Stimulated activated naive B cell treated with anti-CD40 and anti-IgM and Interleukin-4, amounts not matched to agents 10 μg/mL and 1 μg/mL and 100 μg/mL, for 72 hours (primary cell): ENCODE results near the gene DCAF10.
"Not testable (repeated sequence)": the region's sequence is repeated elsewhere in the genome, so short reads cannot be mapped to it uniquely, and the experiment has no call there.

ENCODE experiments used
- ATAC-seq, 2 donors: fragments of 150-1000 bp; cut with Tn5 transposase; replicated peaks; 2 replicates each; pipeline ENCODE4 v1.10.0; 2021; ENCODE audit warnings: moderate library complexity in 1 of 2
- DNase-seq: peaks from one replicate; pipeline ENCODE4 v3.0.0; 2021
- H3K27ac Mint-ChIP-seq: one replicate; pipeline ENCODE4 v1.8.0; 2022; ENCODE audit warnings: mild to moderate bottlenecking, mixed read lengths
- H3K27me3 Mint-ChIP-seq, 2 donors: one replicate each; pipeline ENCODE4 v1.8.0; 2022; ENCODE audit warnings: mixed read lengths in 2 of 2
- H3K36me3 Mint-ChIP-seq, 2 donors: one replicate each; pipeline ENCODE4 v1.8.0; 2022; ENCODE audit warnings: mixed read lengths in 2 of 2, mild to moderate bottlenecking in 1 of 2
- H3K4me1 Mint-ChIP-seq, 2 donors: one replicate each; pipeline ENCODE4 v1.8.0; 2022; ENCODE audit warnings: mixed read lengths in 2 of 2, mild to moderate bottlenecking in 1 of 2
- H3K4me3 Mint-ChIP-seq, 2 donors: one replicate each; pipeline ENCODE4 v1.8.0; 2022; ENCODE audit warnings: mild to moderate bottlenecking in 2 of 2, mixed read lengths in 2 of 2, moderate library complexity in 1 of 2
- H3K9me3 Mint-ChIP-seq, 2 donors: one replicate each; pipeline ENCODE4 v1.8.0; 2022; ENCODE audit warnings: mixed read lengths in 2 of 2, mild to moderate bottlenecking in 1 of 2

Gene DCAF10

GRCh38 chr9:37800631-37801286 is at the start of gene DCAF10:
DCAF10 (plus strand) TSS chr9:37800797; CDS start chr9:37800867, 70 bp downstream.
- DNase-seq (peak; percentile 91), ATAC-seq (peak; percentile 89 to 91)
- Mint-ChIP-seq H3K4me3 (peak within 1 kb of the TSS; percentile 91 to 94), H3K27me3 (no peaks in the 10 kb centered on the region), H3K9me3 (no peaks in the 10 kb centered on the region), H3K4me1 (peaks cover 16 to 27% of the 10 kb centered on the region in 2 donors), H3K27ac (peak within 1 kb of the TSS; percentile 95), H3K36me3 (peaks cover 3 to 25% of the 10 kb centered on the region in 2 donors)

GRCh38 chr9:37751186-37751585 is 49.4 kb upstream of the DCAF10 start:
- no peak for ATAC-seq
- no peak for DNase-seq
- no peaks in the 10 kb centered on the region for H3K9me3 Mint-ChIP-seq
- peaks cover 0 to 4% of the 10 kb centered on the region in 2 donors for H3K27me3 Mint-ChIP-seq
- H3K4me3 Mint-ChIP-seq: peak overlapping the region in 1 of 2 donors; percentile 17
- peaks cover 9 to 25% of the 10 kb centered on the region in 2 donors for H3K4me1 Mint-ChIP-seq
- H3K36me3 Mint-ChIP-seq: no peaks in the 10 kb centered on the region
- no peak overlapping the region for H3K27ac Mint-ChIP-seq

- not testable (repeated sequence) for H3K27ac Mint-ChIP-seq, ATAC-seq, H3K9me3 Mint-ChIP-seq, DNase-seq, H3K4me3 Mint-ChIP-seq, H3K36me3 Mint-ChIP-seq, H3K27me3 Mint-ChIP-seq
- H3K4me1 Mint-ChIP-seq: peaks cover 9 to 25% of the 10 kb centered on the region in 2 donors
Measured at GRCh38 chr9:37751704-37752103, 48.9 kb upstream of the DCAF10 start.

- H3K9me3 Mint-ChIP-seq, H3K36me3 Mint-ChIP-seq, H3K4me3 Mint-ChIP-seq, DNase-seq, H3K27me3 Mint-ChIP-seq, H3K27ac Mint-ChIP-seq, ATAC-seq: not testable (repeated sequence)
- peaks cover 9 to 25% of the 10 kb centered on the region in 2 donors for H3K4me1 Mint-ChIP-seq
Measured at GRCh38 chr9:37752112-37752511, 48.5 kb upstream of the DCAF10 start.

- Mint-ChIP-seq H3K27me3 (peaks cover 0 to 4% of the 10 kb centered on the region in 2 donors), H3K4me3 (peak overlapping the region; percentile 86 to 89), H3K9me3 (no peaks in the 10 kb centered on the region), H3K36me3 (no peaks in the 10 kb centered on the region), H3K27ac (peak overlapping the region; percentile 95), H3K4me1 (peaks cover 9 to 25% of the 10 kb centered on the region in 2 donors)
- no peak for DNase-seq
- ATAC-seq: no peak
Measured at GRCh38 chr9:37752642-37753488, 47.7 kb upstream of the DCAF10 start.

GRCh38 chr9:37753489-37754190 is 47.0 kb upstream of the DCAF10 start, which contains the start of gene TRMT10B:
TRMT10B (plus strand) TSS chr9:37753805; CDS start chr9:37761932, 8,127 bp downstream.
- ATAC-seq (peak; percentile 93), DNase-seq (peak; percentile 66)
- peak within 1 kb of the TSS; percentile 86 to 89 for H3K4me3 Mint-ChIP-seq
- H3K27me3 Mint-ChIP-seq: peaks cover 0 to 4% of the 10 kb centered on the region in 2 donors
- peaks cover 9 to 25% of the 10 kb centered on the region in 2 donors for H3K4me1 Mint-ChIP-seq
- no peaks in the 10 kb centered on the region for H3K9me3 Mint-ChIP-seq
- peak within 1 kb of the TSS; percentile 95 for H3K27ac Mint-ChIP-seq
- H3K36me3 Mint-ChIP-seq: peaks cover under 1 to 1% of the 10 kb centered on the region in 2 donors

- H3K36me3 Mint-ChIP-seq: peaks cover 7 to 19% of the 10 kb centered on the region in 2 donors
- DNase-seq (no peak), ATAC-seq (no peak)
- peaks cover 12 to 21% of the 10 kb centered on the region in 2 donors for H3K4me1 Mint-ChIP-seq
- no peaks in the 10 kb centered on the region for H3K27me3 Mint-ChIP-seq
- no peak overlapping the region for H3K27ac Mint-ChIP-seq
- H3K4me3 Mint-ChIP-seq: no peak overlapping the region
- no peaks in the 10 kb centered on the region for H3K9me3 Mint-ChIP-seq
Measured at GRCh38 chr9:37758747-37759146, 41.9 kb upstream of the DCAF10 start.

- H3K4me3 Mint-ChIP-seq: no peak overlapping the region
- H3K27me3 Mint-ChIP-seq: no peaks in the 10 kb centered on the region
- peaks cover 0 to 2% of the 10 kb centered on the region in 2 donors for H3K9me3 Mint-ChIP-seq
- H3K36me3 Mint-ChIP-seq: peaks cover 20 to 32% of the 10 kb centered on the region in 2 donors
- peaks cover 2 to 6% of the 10 kb centered on the region in 2 donors for H3K4me1 Mint-ChIP-seq
- H3K27ac Mint-ChIP-seq: no peak overlapping the region
- DNase-seq (no peak), ATAC-seq (no peak)
Measured at GRCh38 chr9:37760416-37761161, 40.0 kb upstream of the DCAF10 start.

GRCh38 chr9:37761511-37761910 is 39.1 kb upstream of the DCAF10 start:
- Mint-ChIP-seq H3K4me3 (no peak overlapping the region), H3K36me3 (peaks cover 22 to 38% of the 10 kb centered on the region in 2 donors), H3K27me3 (no peaks in the 10 kb centered on the region), H3K9me3 (peaks cover 0 to 4% of the 10 kb centered on the region in 2 donors), H3K4me1 (peaks cover 0 to 2% of the 10 kb centered on the region in 2 donors), H3K27ac (no peak overlapping the region)
- DNase-seq: no peak
- ATAC-seq: no peak

GRCh38 chr9:37765263-37765662 is 35.3 kb upstream of the DCAF10 start:
- peaks cover 29 to 58% of the 10 kb centered on the region in 2 donors for H3K36me3 Mint-ChIP-seq
- H3K4me1 Mint-ChIP-seq, H3K27ac Mint-ChIP-seq, H3K4me3 Mint-ChIP-seq, H3K27me3 Mint-ChIP-seq, DNase-seq, ATAC-seq, H3K9me3 Mint-ChIP-seq: not testable (repeated sequence)

GRCh38 chr9:37769306-37769705 is 31.3 kb upstream of the DCAF10 start:
- DNase-seq: no peak
- H3K9me3 Mint-ChIP-seq: peaks cover 0 to 4% of the 10 kb centered on the region in 2 donors
- H3K4me3 Mint-ChIP-seq: no peak overlapping the region
- H3K27me3 Mint-ChIP-seq: no peaks in the 10 kb centered on the region
- ATAC-seq: no peak
- peak overlapping the region; percentile 70 for H3K27ac Mint-ChIP-seq
- peaks cover 0 to 3% of the 10 kb centered on the region in 2 donors for H3K4me1 Mint-ChIP-seq
- peaks cover 20 to 57% of the 10 kb centered on the region in 2 donors for H3K36me3 Mint-ChIP-seq

- Mint-ChIP-seq H3K9me3 (peaks cover 0 to 4% of the 10 kb centered on the region in 2 donors), H3K27me3 (no peaks in the 10 kb centered on the region), H3K4me1 (peaks cover 0 to 3% of the 10 kb centered on the region in 2 donors), H3K27ac (no peak overlapping the region), H3K36me3 (peaks cover 17 to 55% of the 10 kb centered on the region in 2 donors), H3K4me3 (no peak overlapping the region)
- no peak for ATAC-seq
- DNase-seq: no peak
Measured at GRCh38 chr9:37769995-37770394, 30.6 kb upstream of the DCAF10 start.

- H3K27ac Mint-ChIP-seq: no peak overlapping the region
- DNase-seq: no peak
- H3K36me3 Mint-ChIP-seq: peaks cover 20 to 45% of the 10 kb centered on the region in 2 donors
Measured at GRCh38 chr9:37775216-37775919, 25.2 kb upstream of the DCAF10 start.

More at GRCh38 chr9:37775216-37775919, 25.2 kb upstream of the DCAF10 start:
- H3K4me3 Mint-ChIP-seq: no peak overlapping the region
- no peaks in the 10 kb centered on the region for H3K27me3 Mint-ChIP-seq
- no peaks in the 10 kb centered on the region for H3K4me1 Mint-ChIP-seq
- no peaks in the 10 kb centered on the region for H3K9me3 Mint-ChIP-seq
- no peak for ATAC-seq
